Nephron (organoid): ENCODE measurements around the gene TSPAN14.

Experiments used
- H3K27ac Mint-ChIP-seq, 3 experiments: 2 replicates each; pipeline ENCODE4 v1.8.0; 2020; ENCODE audit warnings: mixed read lengths in 3 of 3, mild to moderate bottlenecking in 2 of 3, moderate library complexity in 1 of 3
- H3K27me3 Mint-ChIP-seq: 2 replicates; pipeline ENCODE4 v1.8.0; 2021; ENCODE audit warnings: low read depth, mild to moderate bottlenecking, moderate library complexity, mixed read lengths
- H3K36me3 Mint-ChIP-seq: 2 replicates; pipeline ENCODE4 v1.8.0; 2020; ENCODE audit warnings: low read depth, mixed read lengths
- H3K4me1 Mint-ChIP-seq: 2 replicates; pipeline ENCODE4 v1.8.0; 2020; ENCODE audit warnings: mixed read lengths
- H3K4me3 Mint-ChIP-seq, 3 experiments: 2 replicates each; pipeline ENCODE4 v1.8.0; 2020; ENCODE audit warnings: mild to moderate bottlenecking in 3 of 3, mixed read lengths in 3 of 3, moderate library complexity in 2 of 3
- H3K9me3 Mint-ChIP-seq: 2 replicates; pipeline ENCODE4 v1.8.0; 2020; ENCODE audit warnings: mixed read lengths
- CTCF ChIP-seq, 3 experiments: fragments of 200-600 bp; sonication (generic); IDR thresholded peaks; one replicate each; pipeline ENCODE4 v1.5.0; 2021; ENCODE audit warnings: antibody characterized with exemption in 3 of 3; ENCODE audit not compliant: unreplicated experiment in 3 of 3

Gene TSPAN14

GRCh38 chr10:80443531-80443974, 10.6 kb upstream of the TSPAN14 start:
- TF ChIP-seq CTCF (IDR thresholded peaks at IDR 0.05; ENCODE audit: unreplicated experiment in 3 of 3): no peak
- Mint-ChIP-seq H3K4me1 (peaks cover 32% of the 10 kb centered on the region), H3K27ac (peak overlapping the region in 2 of 3 experiments; percentile 38 to 42), H3K4me3 (no peak overlapping the region), H3K36me3 (no peaks in the 10 kb centered on the region), H3K27me3 (peaks cover 5% of the 10 kb centered on the region), H3K9me3 (no peaks in the 10 kb centered on the region)

GRCh38 chr10:80444124-80444523, 10.0 kb upstream of the TSPAN14 start:
- no peaks in the 10 kb centered on the region for H3K36me3 Mint-ChIP-seq
- H3K9me3 Mint-ChIP-seq: no peaks in the 10 kb centered on the region
- TF ChIP-seq CTCF (IDR thresholded peaks at IDR 0.05; ENCODE audit: unreplicated experiment in 3 of 3): no peak

GRCh38 chr10:80444646-80445319, 9.3 kb upstream of the TSPAN14 start:
- Mint-ChIP-seq H3K9me3 (no peaks in the 10 kb centered on the region), H3K36me3 (no peaks in the 10 kb centered on the region), H3K27ac (peak overlapping the region; percentile 20 to 38 (median 23)), H3K4me1 (peaks cover 32% of the 10 kb centered on the region), H3K27me3 (peaks cover 5% of the 10 kb centered on the region), H3K4me3 (no peak overlapping the region)
- TF ChIP-seq CTCF (IDR thresholded peaks at IDR 0.05; ENCODE audit: unreplicated experiment in 3 of 3): peak; percentile 46 to 59 (median 51)

More at GRCh38 chr10:80444124-80444523, 10.0 kb upstream of the TSPAN14 start:
- H3K27me3 Mint-ChIP-seq: peaks cover 5% of the 10 kb centered on the region
- no peak overlapping the region for H3K4me3 Mint-ChIP-seq
- peaks cover 32% of the 10 kb centered on the region for H3K4me1 Mint-ChIP-seq
- H3K27ac Mint-ChIP-seq: peak overlapping the region; percentile 20 to 38 (median 23)

GRCh38 chr10:80447436-80448190, 6.5 kb upstream of the TSPAN14 start:
- Mint-ChIP-seq H3K9me3 (no peaks in the 10 kb centered on the region), H3K27ac (no peak overlapping the region), H3K4me3 (no peak overlapping the region), H3K27me3 (peaks cover 5% of the 10 kb centered on the region), H3K4me1 (peaks cover 32% of the 10 kb centered on the region), H3K36me3 (no peaks in the 10 kb centered on the region)
- no peak for TF ChIP-seq CTCF (IDR thresholded peaks at IDR 0.05; ENCODE audit: unreplicated experiment in 3 of 3)

- H3K4me1 Mint-ChIP-seq: peaks cover 35% of the 10 kb centered on the region
- H3K9me3 Mint-ChIP-seq: no peaks in the 10 kb centered on the region
- no peak overlapping the region for H3K4me3 Mint-ChIP-seq
- peaks cover 5% of the 10 kb centered on the region for H3K27me3 Mint-ChIP-seq
- H3K27ac Mint-ChIP-seq: no peak overlapping the region
- H3K36me3 Mint-ChIP-seq: no peaks in the 10 kb centered on the region
- no peak for TF ChIP-seq CTCF (IDR thresholded peaks at IDR 0.05; ENCODE audit: unreplicated experiment in 3 of 3)
Measured at GRCh38 chr10:80448209-80448942, 5.7 kb upstream of the TSPAN14 start.
